ENCODE data around the gene SULT1A4.
"Not testable (repeated sequence)": the region's sequence is repeated elsewhere in the genome, so short reads cannot be mapped to it uniquely, and the experiment has no call there.

GRCh38 chr16:29482276-29482675, 22.6 kb downstream of the SULT1A4 start:
- TF ChIP-seq POLR2A (IDR thresholded peaks at IDR 0.05; ENCODE audit: low read length); GATA1 (IDR thresholded peaks at IDR 0.05; ENCODE audit: low read depth, low read length): not testable (repeated sequence)

All from erythroblast (primary cell).